Testis (tissue), 2 donors: ENCODE data around the gene CDPF1.

ENCODE experiments used
- CTCF ChIP-seq, 3 experiments: fragments of 450-650 bp in 2 of 3; fragments of 200-600 bp in 1 of 3; sonication (generic) in 1 of 3; IDR thresholded peaks; one replicate each; pipeline ENCODE4 v1.5.1; 2016 to 2019; ENCODE audit warnings: antibody characterized with exemption in 3 of 3, mild to moderate bottlenecking in 2 of 3, moderate library complexity in 1 of 3
- POLR2A ChIP-seq: fragments of 450-650 bp; IDR thresholded peaks from one replicate; pipeline ENCODE4 v1.6.1; 2017; ENCODE audit warnings: antibody characterized with exemption, mild to moderate bottlenecking, moderate library complexity

DNA sequence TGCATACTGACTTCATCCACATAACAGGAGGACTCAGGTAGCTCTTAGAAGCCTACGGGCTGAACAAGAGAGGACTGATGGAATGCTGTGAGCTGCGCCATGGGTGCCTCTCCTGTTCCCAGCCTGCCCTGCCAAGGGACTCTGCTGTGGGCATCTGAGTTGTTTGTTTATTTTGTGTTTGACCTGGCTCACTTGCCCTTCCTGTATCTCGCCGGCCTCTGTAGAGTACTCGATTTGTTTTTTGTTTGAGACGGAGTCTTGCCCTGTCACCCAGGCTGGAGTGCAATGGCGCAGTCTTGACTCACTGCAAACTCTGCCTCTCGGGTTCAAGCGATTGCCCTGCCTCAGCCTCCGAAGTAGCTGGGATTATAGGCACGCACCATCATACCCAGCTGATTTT lies 19.5 kb upstream of the CDPF1 start:
- TF ChIP-seq POLR2A: no peak
- TF ChIP-seq CTCF (IDR thresholded peaks at IDR 0.05): no peak
